IPS DF 4.7 (cell line): Measurements from ENCODE around the gene CDH2.

Experiments
- DNase-seq: peaks from one replicate; pipeline ENCODE4 v3.0.0-alpha.2; 2013; ENCODE audit warnings: low spot score; ENCODE audit errors: extremely low read depth

CDH2 gene

GRCh38 chr18:28168725-28169124 is 8.2 kb downstream of the CDH2 start:
- DNase-seq = no peak

GRCh38 chr18:28167835-28168349 is 9.0 kb downstream of the CDH2 start:
- DNase-seq = no peak

GRCh38 chr18:28164771-28165483 is 12.0 kb downstream of the CDH2 start:
- no peak for DNase-seq

- DNase-seq = no peak
These were observed 13.6 kb downstream of the CDH2 start for GRCh38 chr18:28163201-28163775.

- no peak for DNase-seq
These were observed 15.0 kb downstream of the CDH2 start for GRCh38 chr18:28161608-28162599.

GRCh38 chr18:28159055-28159454 is 17.9 kb downstream of the CDH2 start:
- no peak for DNase-seq

GRCh38 chr18:28158083-28158581 is 18.8 kb downstream of the CDH2 start:
- no peak for DNase-seq

GRCh38 chr18:28153485-28154065 is 23.4 kb downstream of the CDH2 start:
- no peak for DNase-seq

- no peak for DNase-seq
These were observed 24.2 kb downstream of the CDH2 start for GRCh38 chr18:28152754-28153153.

- no peak for DNase-seq
These were observed 24.6 kb downstream of the CDH2 start for GRCh38 chr18:28152354-28152753.

GRCh38 chr18:28151434-28151833 is 25.5 kb downstream of the CDH2 start:
- DNase-seq = no peak

GRCh38 chr18:28150925-28151324 is 26.0 kb downstream of the CDH2 start:
- DNase-seq = no peak

GRCh38 chr18:28149810-28150420 is 27.0 kb downstream of the CDH2 start:
- DNase-seq = no peak

- DNase-seq = no peak
These were observed 29.2 kb downstream of the CDH2 start for GRCh38 chr18:28147674-28148171.

- no peak for DNase-seq
These were observed 33.2 kb downstream of the CDH2 start for GRCh38 chr18:28143725-28144124.

GRCh38 chr18:28138816-28139215 is 38.1 kb downstream of the CDH2 start:
- no peak for DNase-seq

GRCh38 chr18:28136071-28136470 is 40.9 kb downstream of the CDH2 start:
- no peak for DNase-seq

GRCh38 chr18:28134774-28135173 is 42.2 kb downstream of the CDH2 start:
- DNase-seq = no peak

GRCh38 chr18:28132084-28132483 is 44.8 kb downstream of the CDH2 start:
- no peak for DNase-seq

GRCh38 chr18:28128659-28128980 is 48.3 kb downstream of the CDH2 start:
- no peak for DNase-seq
